ENCODE results near the gene JSRP1.

JSRP1 gene
- long read RNA-seq, donor 1, partial matches to known transcripts: 108 of 743 reads
- long read RNA-seq, donor 1, other reads (novel, unspliced or antisense): 635 of 743 reads
- long read RNA-seq, donor 2: 0 reads
- long read RNA-seq, donor 3: 0 reads
- long read RNA-seq, donor 4: 0 reads
- long read RNA-seq, donor 5: 0 reads
- long read RNA-seq, donor 6: 0 reads
- long read RNA-seq, donor 7: 0 reads
- long read RNA-seq, donor 8, partial matches to known transcripts: 0 of 1 reads
- long read RNA-seq, donor 8, other reads (novel, unspliced or antisense): 0 of 1 reads

DNA sequence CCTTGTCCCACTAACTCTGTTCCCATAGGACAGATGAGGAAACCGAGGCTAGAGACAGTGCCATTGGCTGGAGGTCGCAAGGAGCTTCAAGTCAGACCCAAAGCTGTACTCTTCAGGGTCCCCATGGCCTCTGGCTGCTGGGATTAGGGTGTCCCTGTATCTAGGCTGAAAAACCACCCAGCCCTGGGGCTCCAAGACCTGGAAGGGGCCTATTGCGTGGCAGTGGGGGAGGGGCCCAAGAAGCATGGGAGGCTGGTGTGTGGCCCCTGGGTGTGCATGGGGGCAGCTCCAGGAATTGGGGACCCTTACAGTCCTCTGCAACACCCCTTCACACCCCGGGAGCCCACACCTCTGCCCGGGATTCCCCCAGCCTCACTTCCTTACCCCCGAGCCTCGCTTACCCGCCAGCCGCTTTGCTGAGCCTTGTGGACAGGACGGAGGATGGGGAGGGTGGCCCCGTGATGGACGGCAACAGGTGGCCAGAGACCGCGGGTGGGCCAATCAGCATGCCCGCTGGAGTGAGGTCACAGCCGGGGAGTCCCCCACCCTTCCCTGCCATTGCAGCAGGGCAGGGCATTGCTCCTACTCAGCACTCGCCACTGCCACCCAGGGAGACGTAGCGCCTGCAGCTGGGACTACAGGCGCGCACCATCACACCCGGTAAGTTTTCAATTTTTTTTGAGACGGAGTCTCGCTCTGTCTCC lies at the start of gene JSRP1:
JSRP1 (minus strand) TSS at position 436 of the 704 bp plus-strand sequence. CDS start 1,103 bp downstream, outside the sequence.
- DNase-seq: no peak

DNA sequence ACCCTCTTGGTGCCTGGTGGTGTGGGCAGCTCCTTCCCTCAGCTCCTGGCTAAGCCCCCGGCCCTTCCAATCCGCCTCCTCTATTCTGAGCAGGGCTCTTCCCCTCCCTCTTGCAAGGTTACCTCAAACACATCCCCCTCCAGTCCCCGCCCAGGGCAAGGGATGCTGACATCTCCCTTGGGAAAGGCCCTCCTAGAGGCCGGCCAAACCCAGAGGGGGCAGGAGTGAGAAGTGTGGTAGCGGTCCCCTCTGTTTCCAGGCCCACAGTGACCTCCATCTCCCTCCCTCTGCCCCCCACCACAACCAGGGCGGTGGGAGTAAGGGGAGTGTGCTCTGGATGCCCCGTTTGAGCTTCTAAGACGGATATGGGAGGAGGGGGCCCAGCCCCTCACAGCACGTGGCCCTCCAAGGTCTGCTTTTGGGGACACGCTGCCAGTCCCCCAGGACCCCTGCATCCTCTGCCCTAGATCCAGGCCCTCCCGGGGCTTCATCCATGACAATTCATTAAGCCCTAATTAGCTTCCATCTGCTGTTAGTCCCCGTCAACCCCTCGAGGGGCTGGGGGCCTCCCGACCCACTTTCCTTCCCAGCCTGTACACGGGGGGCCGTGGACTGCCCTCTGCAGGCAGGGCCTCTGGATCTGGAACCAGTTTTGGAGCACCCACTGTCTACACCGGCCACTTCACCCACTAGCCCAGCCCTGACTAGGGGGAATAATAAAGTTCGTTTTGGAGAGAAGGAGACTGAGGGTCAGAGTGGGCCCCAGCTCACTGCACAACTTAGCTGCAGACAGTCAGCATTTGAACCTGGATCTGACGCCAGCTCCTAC lies 49.4 kb upstream of the JSRP1 start:
- DNase-seq: no peak

- no peak for DNase-seq
Measured at GRCh38 chr19:2303211-2303798, 47.1 kb upstream of the JSRP1 start.

DNA sequence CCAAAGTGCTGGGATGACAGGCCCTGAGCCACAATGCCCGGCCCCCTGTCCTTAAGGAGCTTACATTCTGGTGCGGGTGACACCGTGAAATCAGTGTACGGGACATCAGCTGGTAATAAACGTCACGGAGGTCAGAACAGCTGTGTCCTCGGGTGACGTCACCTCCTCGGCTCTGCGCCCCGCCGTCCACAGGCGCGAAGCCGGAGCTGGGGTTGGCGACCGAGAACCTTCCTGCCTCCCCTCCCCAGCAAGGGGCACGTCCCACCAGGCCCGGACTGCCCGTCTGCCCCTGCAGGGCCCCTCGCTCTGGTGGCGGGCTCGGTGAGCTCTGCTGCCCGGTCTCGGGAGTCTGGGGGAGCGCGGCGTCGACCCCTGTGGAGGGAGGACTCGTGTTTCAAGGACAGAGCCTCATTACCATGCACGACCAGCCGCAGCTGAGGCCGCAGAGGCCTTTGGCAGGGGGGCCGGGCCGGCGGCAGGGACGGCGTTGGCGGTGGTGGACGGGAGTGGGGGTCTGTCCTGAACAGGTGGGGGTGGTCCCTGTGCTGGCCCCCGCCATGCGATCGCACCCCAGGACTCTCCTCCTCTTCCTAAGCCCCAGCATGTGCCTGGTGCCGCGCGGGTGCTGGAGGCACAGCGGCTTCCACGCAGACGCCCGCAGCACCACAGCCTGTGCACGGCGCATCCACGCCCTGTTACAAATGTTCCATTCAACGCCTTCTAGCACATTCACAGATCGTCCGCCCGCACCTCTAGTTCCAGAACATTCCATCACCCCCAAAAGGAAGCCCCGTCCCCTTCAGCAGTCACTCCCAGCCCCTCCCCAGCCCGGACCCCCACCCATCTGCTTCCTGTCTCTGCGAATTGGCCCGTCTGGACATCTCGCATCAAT lies 46.3 kb upstream of the JSRP1 start:
- peak; percentile 76 for DNase-seq

GRCh38 chr19:2300533-2300932 lies 44.3 kb upstream of the JSRP1 start:
- no peak for DNase-seq

DNA sequence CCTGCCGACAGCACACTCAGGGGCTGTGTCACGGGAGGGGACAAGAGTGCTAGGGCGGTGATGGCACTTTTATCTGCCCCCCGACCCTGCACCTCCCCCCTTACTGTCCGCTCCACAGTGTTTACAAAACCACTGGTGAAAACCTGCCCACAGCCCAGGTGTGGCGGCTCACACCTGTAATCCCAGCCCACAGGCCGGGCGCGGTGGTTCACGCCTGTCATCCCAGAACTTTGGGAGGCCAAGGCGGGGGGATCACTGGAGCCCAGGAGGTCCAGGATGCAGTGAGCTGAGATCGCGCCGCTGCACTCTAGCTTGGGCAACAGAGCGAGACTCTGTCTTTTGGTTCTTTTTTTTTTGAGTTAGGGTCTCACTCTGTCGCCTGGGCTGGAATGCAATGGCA lies 39.9 kb upstream of the JSRP1 start:
- DNase-seq: peak; percentile 3

GRCh38 chr19:2294687-2295335 lies 38.6 kb upstream of the JSRP1 start:
- DNase-seq: no peak

DNA sequence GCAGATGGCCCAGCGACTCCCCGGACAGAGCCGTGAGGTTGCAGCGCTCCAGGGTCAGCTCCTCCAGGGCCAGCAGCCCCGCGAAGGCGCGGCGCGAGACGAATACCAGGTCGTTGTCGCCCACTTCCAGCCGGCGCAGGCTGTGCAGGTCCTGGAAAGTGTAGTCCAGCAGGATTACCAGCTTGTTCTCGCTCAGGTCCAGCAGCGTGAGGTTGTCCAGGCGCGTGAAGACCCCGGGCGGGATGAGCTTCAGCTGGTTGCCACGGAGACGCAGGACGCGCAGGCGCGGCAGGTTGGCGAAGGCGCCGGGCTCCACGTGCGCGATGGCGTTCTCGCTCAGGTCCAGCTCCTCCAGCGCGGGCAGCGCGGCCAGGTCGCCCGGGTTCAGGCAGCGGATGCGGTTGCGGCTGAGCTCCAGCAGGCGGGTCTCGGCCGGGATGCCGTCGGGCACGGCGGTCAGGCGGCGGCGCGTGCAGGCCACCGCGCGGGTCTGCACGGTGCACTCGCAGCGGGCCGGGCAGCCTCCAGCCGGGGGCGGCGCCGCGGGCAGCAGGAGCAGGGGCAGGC lies 35.1 kb upstream of the JSRP1 start:
- DNase-seq: peak; percentile 74

DNA sequence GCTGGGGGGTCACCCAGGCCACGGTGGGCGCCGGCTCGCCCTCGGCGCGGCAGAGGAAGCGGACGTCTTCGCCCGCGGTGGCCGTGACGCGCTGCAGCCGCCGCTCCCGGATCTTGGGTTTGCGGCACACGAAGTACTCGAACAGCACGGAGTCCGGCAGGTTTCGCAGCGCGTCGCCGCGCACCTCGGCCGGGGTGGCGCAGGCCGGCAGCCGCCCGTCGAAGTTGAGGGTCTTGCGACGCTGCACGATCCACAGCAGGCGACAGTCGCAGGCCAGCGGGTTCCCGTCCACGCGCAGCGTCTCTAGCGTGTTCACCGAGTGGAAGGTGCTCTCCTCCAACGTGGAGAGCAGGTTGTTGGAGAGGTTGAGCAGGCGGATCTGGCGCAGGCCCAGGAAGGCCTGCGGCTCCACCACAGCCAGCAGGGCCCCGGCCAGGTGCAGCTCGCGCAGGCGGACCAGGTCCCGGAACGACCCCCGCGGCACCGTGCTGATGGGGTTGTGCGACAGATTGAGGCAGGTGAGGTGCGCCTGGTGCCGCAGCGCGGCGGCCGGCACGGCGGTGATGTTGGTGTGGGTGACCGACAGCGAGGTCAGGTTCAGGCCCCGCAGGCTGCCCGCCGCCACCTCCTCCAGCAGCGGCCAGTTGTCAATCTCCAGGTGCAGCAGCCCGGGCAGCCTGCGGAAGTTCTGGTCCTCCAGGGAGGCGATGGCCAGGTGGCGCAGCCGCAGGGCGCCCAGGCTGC lies 34.4 kb upstream of the JSRP1 start:
- DNase-seq: peak; percentile 69

DNA sequence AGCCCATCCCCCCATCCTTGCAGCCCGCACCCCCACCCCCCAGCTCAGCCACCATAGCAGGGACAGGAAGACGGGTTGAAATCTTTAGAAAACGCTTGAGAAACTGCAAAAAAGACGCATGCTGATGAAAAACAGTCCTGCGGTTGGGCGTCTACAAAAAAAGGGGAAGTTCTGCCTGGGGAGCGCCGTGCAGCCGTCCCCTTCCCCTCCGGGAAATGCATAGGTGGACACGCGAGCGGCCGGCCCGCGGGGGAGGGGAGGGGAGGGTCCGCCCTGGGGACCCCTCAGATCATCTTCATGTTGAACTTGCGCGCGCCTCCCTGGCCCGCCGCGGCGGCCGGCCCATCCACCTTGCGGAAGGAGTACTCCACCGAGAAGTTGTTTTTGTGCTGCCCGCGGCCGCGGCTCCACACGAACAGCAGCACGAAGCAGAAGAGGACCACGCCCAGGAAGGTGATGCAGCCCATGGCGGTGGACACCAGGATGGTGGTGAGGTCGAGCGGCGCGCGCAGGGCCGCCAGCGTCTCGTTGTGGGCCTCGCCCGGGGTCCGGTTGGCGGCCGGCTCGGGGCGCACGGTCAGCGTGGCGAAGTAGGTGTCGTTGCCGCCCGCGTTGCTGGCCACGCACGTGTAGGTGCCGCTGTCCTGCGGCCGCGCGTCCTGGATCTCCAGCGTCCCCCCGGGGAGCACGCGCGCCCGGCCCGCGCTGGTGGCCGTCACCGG lies 33.7 kb upstream of the JSRP1 start:
- DNase-seq: peak; percentile 60

- no peak for DNase-seq
Measured at GRCh38 chr19:2288818-2289713, 32.8 kb upstream of the JSRP1 start.

GRCh38 chr19:2288338-2288817 lies 32.2 kb upstream of the JSRP1 start:
- DNase-seq: no peak

DNA sequence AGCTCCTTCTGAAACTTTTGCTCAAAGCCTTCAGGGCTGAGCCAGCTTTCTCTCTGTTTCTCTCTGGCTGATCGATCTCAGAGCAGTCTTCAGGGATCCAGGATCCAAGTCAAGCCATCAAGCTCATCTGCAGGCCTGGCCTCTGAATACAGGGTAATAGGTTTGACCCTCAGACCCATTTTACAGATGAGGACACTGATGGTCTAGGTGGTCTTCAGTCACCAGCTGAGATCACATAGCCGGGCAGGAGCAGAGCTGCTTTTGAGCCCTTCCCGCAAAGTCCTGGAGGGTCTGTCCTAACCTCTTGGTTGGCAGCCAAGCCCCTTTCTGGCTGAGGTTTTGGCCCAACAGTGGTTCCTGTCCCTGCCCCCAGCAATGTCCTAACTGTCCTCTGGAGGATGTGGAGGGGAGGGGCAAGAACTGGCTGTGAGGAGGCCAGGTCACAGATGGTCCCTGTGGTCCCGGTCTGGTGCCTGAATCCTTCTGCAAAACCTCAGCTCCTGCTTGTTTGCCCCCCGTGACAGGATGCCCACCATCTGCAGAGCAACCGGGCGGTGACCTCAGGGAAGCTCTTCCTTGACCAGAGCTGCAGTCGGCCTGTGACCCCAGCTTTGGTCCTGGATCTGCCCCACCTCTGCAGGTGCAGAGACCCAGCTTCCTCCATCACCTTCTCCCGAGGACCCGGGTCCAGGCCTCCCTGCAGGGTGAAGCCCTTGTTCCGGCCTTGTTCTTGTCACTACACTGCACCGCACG lies 31.5 kb upstream of the JSRP1 start:
- no peak for DNase-seq

- no peak for DNase-seq
Measured at GRCh38 chr19:2286402-2287140, 30.4 kb upstream of the JSRP1 start.

- DNase-seq: no peak
Measured at GRCh38 chr19:2283835-2284507, 27.8 kb upstream of the JSRP1 start.

DNA sequence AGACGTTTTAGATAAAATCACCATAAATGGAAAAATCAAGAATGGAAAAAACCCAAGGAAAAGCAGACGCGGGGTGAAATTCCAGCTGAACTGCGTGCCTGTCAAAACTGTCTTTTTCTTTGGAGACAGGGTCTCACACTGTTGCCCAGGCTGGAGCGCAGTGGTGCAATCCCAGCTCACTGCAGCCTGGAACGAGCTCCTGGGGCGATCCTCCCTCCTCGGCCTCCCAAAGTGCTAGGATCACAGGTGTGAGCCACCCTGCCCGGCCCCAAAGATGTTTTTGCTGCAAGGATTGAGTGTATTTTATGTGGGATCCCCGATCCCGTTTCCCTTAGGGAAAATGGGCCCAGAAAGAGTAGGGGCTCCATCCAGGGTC lies 26.6 kb upstream of the JSRP1 start:
- DNase-seq: no peak
